PC-9 (cell line): ENCODE measurements around the gene EIF4E1B. TPM values are rescaled to one million over a fixed set of nuclear protein-coding genes. Genes with fewer than 3 reads are reported as not detected.

Experiments used
- BruUV-seq: library from RNA; stranded (reverse); fragments of 400-500 nt; replicated peaks from 2 replicates; lab custom pipeline; 2021; lab: Mats Ljungman, UMichigan
- CTCF ChIA-PET: fragments of 300-600 bp; sonication (Branson Sonifier 250); formaldehyde crosslinking; loops from one replicate; lab custom pipeline; 2022; ENCODE audit warnings: antibody characterized with exemption; lab: Charles Lee
- POLR2A ChIA-PET: fragments of 300-600 bp; sonication (Branson Sonifier 250); formaldehyde crosslinking; loops from one replicate; lab custom pipeline; 2022; ENCODE audit warnings: antibody characterized with exemption; ENCODE audit not compliant: unreplicated experiment; lab: Charles Lee
- DNase-seq, 2 experiments: peaks; one replicate each; pipeline versions ENCODE4 v3.0.0 to v3.0.0-alpha.2; 2015 to 2022; ENCODE audit warnings: mixed read lengths in 1 of 2
- H2AFZ ChIP-seq: fragments of 200-600 bp; sonication (generic); 2 replicates; pipeline ENCODE4 v1.8.1; 2017; ENCODE audit warnings: antibody characterized with exemption
- H3F3A ChIP-seq: fragments of 200-600 bp; sonication (generic); 2 replicates; pipeline ENCODE4 v1.8.1; 2017; ENCODE audit warnings: antibody characterized with exemption, mild to moderate bottlenecking, low read depth; ENCODE audit not compliant: insufficient read depth
- H3K27ac ChIP-seq: fragments of 200-600 bp; sonication (generic); 2 replicates; pipeline ENCODE4 v1.6.1; 2016; ENCODE audit warnings: mixed run types
- H3K27me3 ChIP-seq: fragments of 200-600 bp; sonication (generic); 2 replicates; pipeline ENCODE4 v1.6.1; 2016; ENCODE audit warnings: low read depth, mixed run types; ENCODE audit not compliant: insufficient read depth
- H3K36me3 ChIP-seq: fragments of 200-600 bp; sonication (generic); 2 replicates; pipeline ENCODE4 v1.6.1; 2016; ENCODE audit warnings: low read depth, mixed run types
- H3K4me1 ChIP-seq: fragments of 200-600 bp; sonication (generic); replicated peaks from 2 replicates; pipeline ENCODE4 v1.6.1; 2016; ENCODE audit warnings: mixed run types; ENCODE audit not compliant: insufficient read depth
- H3K4me2 ChIP-seq: fragments of 200-600 bp; sonication (generic); 2 replicates; pipeline ENCODE4 v1.6.1; 2017; ENCODE audit warnings: mixed run types
- H3K4me3 ChIP-seq: fragments of 200-600 bp; sonication (generic); 2 replicates; pipeline ENCODE4 v1.6.1; 2016; ENCODE audit warnings: mixed run types
- H3K79me2 ChIP-seq: fragments of 200-600 bp; sonication (generic); 2 replicates; pipeline ENCODE4 v1.6.1; 2017; ENCODE audit warnings: low read depth, mixed run types
- H3K9me2 ChIP-seq: fragments of 200-600 bp; sonication (generic); 2 replicates; pipeline ENCODE4 v1.8.1; 2017; ENCODE audit warnings: mild to moderate bottlenecking; ENCODE audit not compliant: insufficient read depth
- H3K9me3 ChIP-seq: fragments of 200-600 bp; sonication (generic); 2 replicates; pipeline ENCODE4 v1.8.1; 2016; ENCODE audit warnings: low read depth; ENCODE audit not compliant: insufficient read depth
- H4K20me1 ChIP-seq: fragments of 200-600 bp; sonication (generic); 2 replicates; pipeline ENCODE4 v1.8.1; 2017; ENCODE audit not compliant: insufficient read depth
- EZH2 ChIP-seq: fragments of 200-600 bp; sonication (generic); IDR thresholded peaks from 2 replicates; pipeline ENCODE4 v1.8.0; 2017; ENCODE audit warnings: antibody characterized with exemption, low read depth
- intact Hi-C: fragments of 100-400 bp; cut with micrococcal nuclease; formaldehyde crosslinking; loops from one replicate; pipeline ENCODE4 v1.10.0; 2022; ENCODE audit not compliant: unreplicated experiment
- total RNA-seq: library from RNA; stranded (reverse); gene quantifications from 2 replicates; pipeline ENCODE4 v1.2.3, GENCODE V29; 2021
- TF ChIP-seq, protein P1 (sequence below): fragments of 200-600 bp; sonication (generic); conservative IDR thresholded peaks from 2 replicates; pipeline ENCODE4 v1.6.1; 2017; ENCODE audit warnings: mixed run types, antibody characterized with exemption, mild to moderate bottlenecking, moderate library complexity

The EIF4E1B gene
- total RNA-seq, 1 experiment from 2014 or later: not detected

DNA sequence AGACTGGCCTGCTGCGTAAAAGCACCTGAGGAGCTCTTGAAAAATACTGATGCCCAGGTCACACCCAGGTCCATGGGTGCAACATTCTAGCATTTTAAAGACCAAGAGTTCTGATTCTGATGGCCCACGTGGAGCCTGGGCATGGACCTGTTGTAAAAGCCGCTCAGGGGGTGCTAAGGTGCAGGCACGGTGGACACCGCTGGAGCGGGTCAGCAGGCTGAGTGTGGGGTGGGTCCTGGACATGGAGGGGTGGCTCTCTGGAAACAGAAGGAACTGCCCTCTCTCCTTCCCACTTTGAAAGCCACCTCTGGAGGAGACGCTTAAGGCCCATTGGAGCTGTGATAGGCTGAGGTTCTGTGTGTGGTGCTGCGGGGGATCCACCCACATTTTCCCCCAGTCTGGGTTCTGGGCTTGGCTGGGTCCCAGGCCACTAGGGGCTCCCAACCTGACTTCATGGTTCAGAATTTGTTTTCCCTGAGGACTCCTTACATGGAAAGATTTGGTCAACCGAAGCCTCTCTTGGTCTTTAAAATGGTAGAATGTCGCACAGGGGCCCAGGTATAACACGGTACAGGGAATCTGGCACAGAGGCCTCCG, 37.1 kb upstream of the EIF4E1B start:
- no peaks in the 10 kb centered on the region for H3K79me2 ChIP-seq
- BruUV-seq: no TSS peak
- DNase-seq: no peak
- no peak overlapping the region for H3K4me3 ChIP-seq
- H3F3A ChIP-seq: no peaks in the 10 kb centered on the region
- TF ChIP-seq, protein P1, sequence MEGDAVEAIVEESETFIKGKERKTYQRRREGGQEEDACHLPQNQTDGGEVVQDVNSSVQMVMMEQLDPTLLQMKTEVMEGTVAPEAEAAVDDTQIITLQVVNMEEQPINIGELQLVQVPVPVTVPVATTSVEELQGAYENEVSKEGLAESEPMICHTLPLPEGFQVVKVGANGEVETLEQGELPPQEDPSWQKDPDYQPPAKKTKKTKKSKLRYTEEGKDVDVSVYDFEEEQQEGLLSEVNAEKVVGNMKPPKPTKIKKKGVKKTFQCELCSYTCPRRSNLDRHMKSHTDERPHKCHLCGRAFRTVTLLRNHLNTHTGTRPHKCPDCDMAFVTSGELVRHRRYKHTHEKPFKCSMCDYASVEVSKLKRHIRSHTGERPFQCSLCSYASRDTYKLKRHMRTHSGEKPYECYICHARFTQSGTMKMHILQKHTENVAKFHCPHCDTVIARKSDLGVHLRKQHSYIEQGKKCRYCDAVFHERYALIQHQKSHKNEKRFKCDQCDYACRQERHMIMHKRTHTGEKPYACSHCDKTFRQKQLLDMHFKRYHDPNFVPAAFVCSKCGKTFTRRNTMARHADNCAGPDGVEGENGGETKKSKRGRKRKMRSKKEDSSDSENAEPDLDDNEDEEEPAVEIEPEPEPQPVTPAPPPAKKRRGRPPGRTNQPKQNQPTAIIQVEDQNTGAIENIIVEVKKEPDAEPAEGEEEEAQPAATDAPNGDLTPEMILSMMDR: no peak
- TF ChIP-seq EZH2: no peak
- no peaks in the 10 kb centered on the region for H3K36me3 ChIP-seq
- no peaks in the 10 kb centered on the region for H3K9me2 ChIP-seq
- CTCF ChIA-PET: no interaction called here
- no peaks in the 10 kb centered on the region for H3K27me3 ChIP-seq
- H3K4me1 ChIP-seq: no peaks in the 10 kb centered on the region
- H3K9me3 ChIP-seq: no peaks in the 10 kb centered on the region
- intact Hi-C loops: no loop called here
- no peak overlapping the region for H3K27ac ChIP-seq
- no peak overlapping the region for H2AFZ ChIP-seq
- H3K4me2 ChIP-seq: no peak overlapping the region
- no peaks in the 10 kb centered on the region for H4K20me1 ChIP-seq
- POLR2A ChIA-PET: no interaction called here

DNA sequence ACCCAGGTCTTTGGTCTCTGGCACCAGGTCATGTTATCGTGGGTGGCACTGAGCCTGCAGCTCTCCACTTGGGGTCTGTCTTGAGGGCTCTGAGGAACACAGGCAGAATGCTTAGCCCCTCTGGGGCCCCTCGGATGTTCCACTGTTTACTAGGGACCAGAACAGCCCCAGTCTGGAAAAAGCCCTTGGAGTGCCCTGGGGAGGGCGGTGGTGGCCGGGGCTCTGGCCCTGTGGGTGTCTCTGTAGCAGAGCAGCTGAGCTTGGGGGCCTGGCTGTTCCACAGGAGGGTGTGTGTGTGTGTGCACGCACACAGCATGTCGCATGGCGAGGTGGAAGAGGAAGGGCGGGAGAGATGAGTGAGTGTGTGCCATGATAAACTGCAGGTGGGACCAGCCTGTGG, 35.9 kb upstream of the EIF4E1B start:
- no peaks in the 10 kb centered on the region for H3K9me2 ChIP-seq
- no peaks in the 10 kb centered on the region for H4K20me1 ChIP-seq
- no peaks in the 10 kb centered on the region for H3K9me3 ChIP-seq
- H3K79me2 ChIP-seq: no peaks in the 10 kb centered on the region
- no peak overlapping the region for H3K4me3 ChIP-seq
- CTCF ChIA-PET: no interaction called here
- H3K4me1 ChIP-seq: no peaks in the 10 kb centered on the region
- intact Hi-C loops: no loop called here
- no peak overlapping the region for H3K4me2 ChIP-seq
- no peak for DNase-seq
- TF ChIP-seq, protein P1: no peak
- TF ChIP-seq EZH2: no peak
- H3F3A ChIP-seq: no peaks in the 10 kb centered on the region
- H3K27ac ChIP-seq: no peak overlapping the region
- POLR2A ChIA-PET: no interaction called here
- H3K27me3 ChIP-seq: no peaks in the 10 kb centered on the region
- no peak overlapping the region for H2AFZ ChIP-seq
- H3K36me3 ChIP-seq: no peaks in the 10 kb centered on the region
- BruUV-seq: no TSS peak

DNA sequence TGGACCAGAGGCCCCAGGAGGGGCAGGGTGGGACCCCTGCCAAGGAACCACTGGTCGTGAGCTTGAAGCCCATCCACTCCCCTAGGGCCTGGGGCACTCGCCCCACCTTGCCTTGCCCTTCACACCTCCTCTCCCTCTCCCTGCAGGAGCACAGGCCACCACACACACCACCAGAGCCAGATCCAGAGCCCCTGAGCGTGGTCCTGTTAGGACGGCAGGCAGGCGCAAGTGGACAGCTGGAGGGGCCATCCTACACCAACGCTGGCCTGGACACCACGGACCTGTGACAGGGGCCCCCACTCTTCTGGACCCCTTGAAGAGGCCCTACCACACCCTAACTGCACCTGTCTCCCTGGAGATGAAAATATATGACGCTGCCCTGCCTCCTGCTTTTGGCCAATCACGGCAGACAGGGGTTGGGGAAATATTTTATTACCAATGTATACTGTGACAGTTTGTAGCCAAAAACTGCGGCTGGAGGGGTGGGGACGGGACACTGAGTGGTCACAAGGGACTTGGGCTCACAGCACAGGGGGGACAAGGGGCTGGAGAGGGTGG, 35.0 kb upstream of the EIF4E1B start:
- no TSS peak for BruUV-seq
- ChIA-PET CTCF (no interaction called here), POLR2A (no interaction called here)
- Histone ChIP-seq H3K9me2 (no peaks in the 10 kb centered on the region), H3K4me1 (no peaks in the 10 kb centered on the region), H2AFZ (no peak overlapping the region), H3K36me3 (no peaks in the 10 kb centered on the region), H3K4me2 (no peak overlapping the region), H3F3A (no peaks in the 10 kb centered on the region), H4K20me1 (no peaks in the 10 kb centered on the region), H3K27me3 (no peaks in the 10 kb centered on the region), H3K9me3 (no peaks in the 10 kb centered on the region), H3K79me2 (no peaks in the 10 kb centered on the region), H3K4me3 (no peak overlapping the region), H3K27ac (no peak overlapping the region)
- no peak for DNase-seq
- intact Hi-C loops: no loop called here
- TF ChIP-seq, protein P1: no peak
- TF ChIP-seq EZH2: no peak
